ENCODE results near the gene LMNB1. TPM values are rescaled to one million over a fixed set of nuclear protein-coding genes. Genes with fewer than 3 reads are reported as not detected.
"Not testable (repeated sequence)": the region's sequence is repeated elsewhere in the genome, so short reads cannot be mapped to it uniquely, and the experiment has no call there.

LMNB1 gene
- total RNA-seq, 6 donors from 2014 or later = 11.1 to 18.5 (median 15.9) TPM

DNA sequence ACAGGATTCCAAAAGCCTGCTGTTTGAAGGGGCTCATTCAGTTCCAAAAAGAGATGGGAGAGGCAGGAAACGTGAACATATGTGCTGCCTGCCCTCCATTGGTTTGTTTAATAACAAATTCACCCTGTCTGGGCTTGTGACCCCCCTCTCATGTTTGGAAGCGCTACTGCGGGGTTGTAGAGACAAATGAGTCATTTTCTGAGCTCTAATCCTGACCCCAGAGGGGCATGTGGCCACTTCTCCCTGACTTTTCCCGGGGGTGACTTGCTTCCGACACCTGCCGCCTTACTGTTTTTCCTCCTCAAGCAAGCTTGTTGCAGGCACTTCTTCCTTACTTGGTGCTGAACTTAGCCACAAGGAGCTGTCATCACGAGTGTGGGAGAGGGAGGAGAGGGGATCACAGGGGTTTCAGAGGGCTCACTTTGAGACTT lies 75.9 kb downstream of the LMNB1 start:
- Histone ChIP-seq H3K4me3 (no peak overlapping the region), H3K36me3 (no peaks in the 10 kb centered on the region), H3K9me3 (no peaks in the 10 kb centered on the region), H3K27ac (peak overlapping the region in 1 of 4 donors; percentile 47), H3K4me1 (peaks cover 0 to 11% (median 1%) of the 10 kb centered on the region in 4 donors), H3K27me3 (no peaks in the 10 kb centered on the region)
- TF ChIP-seq POLR2A (IDR thresholded peaks at IDR 0.05) (no peak), EP300 (IDR thresholded peaks at IDR 0.05) (no peak), POLR2AphosphoS5 (IDR thresholded peaks at IDR 0.05) (no peak)
- TF ChIP-seq, protein P1, sequence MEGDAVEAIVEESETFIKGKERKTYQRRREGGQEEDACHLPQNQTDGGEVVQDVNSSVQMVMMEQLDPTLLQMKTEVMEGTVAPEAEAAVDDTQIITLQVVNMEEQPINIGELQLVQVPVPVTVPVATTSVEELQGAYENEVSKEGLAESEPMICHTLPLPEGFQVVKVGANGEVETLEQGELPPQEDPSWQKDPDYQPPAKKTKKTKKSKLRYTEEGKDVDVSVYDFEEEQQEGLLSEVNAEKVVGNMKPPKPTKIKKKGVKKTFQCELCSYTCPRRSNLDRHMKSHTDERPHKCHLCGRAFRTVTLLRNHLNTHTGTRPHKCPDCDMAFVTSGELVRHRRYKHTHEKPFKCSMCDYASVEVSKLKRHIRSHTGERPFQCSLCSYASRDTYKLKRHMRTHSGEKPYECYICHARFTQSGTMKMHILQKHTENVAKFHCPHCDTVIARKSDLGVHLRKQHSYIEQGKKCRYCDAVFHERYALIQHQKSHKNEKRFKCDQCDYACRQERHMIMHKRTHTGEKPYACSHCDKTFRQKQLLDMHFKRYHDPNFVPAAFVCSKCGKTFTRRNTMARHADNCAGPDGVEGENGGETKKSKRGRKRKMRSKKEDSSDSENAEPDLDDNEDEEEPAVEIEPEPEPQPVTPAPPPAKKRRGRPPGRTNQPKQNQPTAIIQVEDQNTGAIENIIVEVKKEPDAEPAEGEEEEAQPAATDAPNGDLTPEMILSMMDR (IDR thresholded peaks at IDR 0.05) = no peak
- DNase-seq (no peak), ATAC-seq (ENCODE audit: low FRiP score in 2 of 2) (no peak)
- WGBS, 2 donors = 65 to 76% methylated on average over 7 of the region's 7 CpGs

DNA sequence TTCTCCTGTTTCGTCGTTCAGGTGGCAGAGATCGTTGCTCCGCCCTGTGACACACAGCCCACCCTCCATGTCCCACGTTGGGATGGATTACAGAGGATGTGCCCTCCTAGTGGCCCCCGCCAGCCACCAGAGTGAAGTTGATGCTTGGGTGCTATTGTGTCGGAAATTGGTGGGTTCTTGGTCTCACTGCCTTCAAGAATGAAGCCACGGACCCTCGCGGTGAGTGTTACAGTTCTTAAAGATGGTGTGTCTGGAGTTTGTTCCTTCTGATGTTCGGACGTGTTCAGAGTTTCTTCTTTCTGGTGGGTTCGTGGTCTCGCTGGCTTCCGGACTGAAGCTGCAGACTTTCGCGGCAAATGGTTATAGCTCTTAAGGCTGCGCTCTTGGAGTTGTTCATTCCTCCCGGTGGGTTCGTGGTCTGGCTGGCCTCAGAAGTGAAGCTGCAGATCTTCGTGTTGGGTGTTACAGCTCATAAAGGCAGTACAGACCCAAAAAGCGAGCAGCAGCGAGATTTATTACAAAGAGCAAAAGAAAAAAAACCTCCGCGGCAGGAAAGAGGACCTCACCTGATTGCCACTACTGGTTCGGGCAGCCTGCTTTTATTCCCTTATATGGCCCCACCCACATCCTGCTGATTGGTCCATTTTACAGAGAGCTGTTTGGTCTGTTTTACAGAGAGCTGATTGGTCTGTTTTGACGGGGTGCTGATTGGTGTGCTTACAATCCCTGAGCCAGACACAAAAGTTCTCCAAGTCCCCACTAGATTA lies 76.8 kb downstream of the LMNB1 start:
- not testable (repeated sequence) for H3K9me3 ChIP-seq; H3K27me3 ChIP-seq; ATAC-seq (ENCODE audit: low FRiP score in 2 of 2); DNase-seq; H3K36me3 ChIP-seq; H3K4me3 ChIP-seq
- Histone ChIP-seq H3K27ac (peak overlapping the region in 2 of 4 donors; percentile 4 to 57), H3K4me1 (peaks cover 0 to 11% (median 1%) of the 10 kb centered on the region in 4 donors)
- WGBS, 2 donors = 80 to 86% methylated on average over 26 to 27 of the region's 27 CpGs
- peak in 1 of 4 donors; percentile 47 for TF ChIP-seq POLR2A (IDR thresholded peaks at IDR 0.05)

DNA sequence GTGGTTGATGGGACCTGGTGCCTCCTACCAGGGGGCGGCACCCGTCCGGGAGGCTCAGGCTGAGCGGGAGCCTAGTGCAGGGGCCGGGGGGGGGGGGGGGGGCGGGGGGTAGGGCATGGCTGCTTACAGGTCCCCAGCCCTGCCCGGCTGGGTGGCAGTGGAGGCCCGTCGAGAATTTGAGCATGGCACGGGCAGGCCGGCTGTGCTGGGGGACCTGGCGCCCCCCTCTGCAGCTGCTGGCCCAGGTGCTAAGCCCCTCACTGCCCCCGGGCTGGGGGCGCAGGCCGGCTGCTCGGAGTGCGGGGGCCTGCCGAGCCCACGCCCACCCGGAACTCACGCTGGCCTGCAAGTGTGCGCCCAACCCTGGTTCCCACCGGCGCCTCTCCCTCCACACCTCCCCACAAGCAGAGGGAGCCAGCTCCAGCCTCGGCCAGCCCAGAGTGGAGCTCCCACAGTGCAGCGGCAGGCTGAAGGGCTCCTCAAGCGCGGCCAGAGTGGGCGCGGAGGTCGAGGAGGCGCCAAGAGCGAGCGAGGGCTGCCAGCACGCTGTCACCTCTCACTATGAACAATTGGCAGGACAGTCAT lies 77.7 kb downstream of the LMNB1 start:
- Histone ChIP-seq H3K27ac (no peak overlapping the region), H3K4me3 (no peak overlapping the region), H3K9me3 (no peaks in the 10 kb centered on the region), H3K27me3 (no peaks in the 10 kb centered on the region), H3K36me3 (no peaks in the 10 kb centered on the region), H3K4me1 (peaks cover 0 to 11% (median 0%) of the 10 kb centered on the region in 4 donors)
- ATAC-seq (ENCODE audit: low FRiP score in 2 of 2) (no peak), DNase-seq (peak in 1 of 2 donors; percentile 71)
- WGBS, 2 donors = 97% methylated on average over 26 of the region's 35 CpGs; no CpG with 5 or more reads in 1 of the 2 donors
- TF ChIP-seq POLR2AphosphoS5 (IDR thresholded peaks at IDR 0.05) = no peak

DNA sequence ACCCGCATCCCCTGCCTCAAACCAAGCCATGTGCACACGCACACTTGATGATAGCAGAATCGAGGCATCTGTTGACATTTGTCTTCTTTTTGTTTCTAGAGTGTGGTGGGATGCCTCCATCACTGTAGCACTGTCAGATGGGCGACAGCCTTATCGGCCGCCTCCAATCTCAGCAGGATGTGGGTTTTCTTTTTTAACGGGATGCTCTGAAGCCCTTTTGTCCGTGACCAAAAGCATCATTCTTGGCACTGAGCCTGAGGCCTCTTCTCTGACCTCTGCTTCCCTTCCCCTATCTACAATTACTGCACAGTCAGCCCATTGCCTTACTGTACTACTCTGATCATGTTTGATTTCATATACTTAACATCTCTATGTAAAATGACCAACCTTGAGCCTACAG lies 78.3 kb downstream of the LMNB1 start:
- DNase-seq (no peak), ATAC-seq (ENCODE audit: low FRiP score in 2 of 2) (no peak)
- no peaks in the 10 kb centered on the region for H3K27me3 ChIP-seq
- WGBS, 2 donors = 53 to 54% methylated on average over 8 of the region's 8 CpGs
- TF ChIP-seq, protein P1 (IDR thresholded peaks at IDR 0.05) = no peak
- no peak for TF ChIP-seq EP300 (IDR thresholded peaks at IDR 0.05)
- TF ChIP-seq POLR2A (IDR thresholded peaks at IDR 0.05) = no peak
- TF ChIP-seq POLR2AphosphoS5 (IDR thresholded peaks at IDR 0.05) = no peak
- no peaks in the 10 kb centered on the region for H3K36me3 ChIP-seq
- H3K4me3 ChIP-seq = no peak overlapping the region
- H3K9me3 ChIP-seq = no peaks in the 10 kb centered on the region
- peaks cover 0 to 11% (median 0%) of the 10 kb centered on the region in 4 donors for H3K4me1 ChIP-seq
- H3K27ac ChIP-seq = no peak overlapping the region

DNA sequence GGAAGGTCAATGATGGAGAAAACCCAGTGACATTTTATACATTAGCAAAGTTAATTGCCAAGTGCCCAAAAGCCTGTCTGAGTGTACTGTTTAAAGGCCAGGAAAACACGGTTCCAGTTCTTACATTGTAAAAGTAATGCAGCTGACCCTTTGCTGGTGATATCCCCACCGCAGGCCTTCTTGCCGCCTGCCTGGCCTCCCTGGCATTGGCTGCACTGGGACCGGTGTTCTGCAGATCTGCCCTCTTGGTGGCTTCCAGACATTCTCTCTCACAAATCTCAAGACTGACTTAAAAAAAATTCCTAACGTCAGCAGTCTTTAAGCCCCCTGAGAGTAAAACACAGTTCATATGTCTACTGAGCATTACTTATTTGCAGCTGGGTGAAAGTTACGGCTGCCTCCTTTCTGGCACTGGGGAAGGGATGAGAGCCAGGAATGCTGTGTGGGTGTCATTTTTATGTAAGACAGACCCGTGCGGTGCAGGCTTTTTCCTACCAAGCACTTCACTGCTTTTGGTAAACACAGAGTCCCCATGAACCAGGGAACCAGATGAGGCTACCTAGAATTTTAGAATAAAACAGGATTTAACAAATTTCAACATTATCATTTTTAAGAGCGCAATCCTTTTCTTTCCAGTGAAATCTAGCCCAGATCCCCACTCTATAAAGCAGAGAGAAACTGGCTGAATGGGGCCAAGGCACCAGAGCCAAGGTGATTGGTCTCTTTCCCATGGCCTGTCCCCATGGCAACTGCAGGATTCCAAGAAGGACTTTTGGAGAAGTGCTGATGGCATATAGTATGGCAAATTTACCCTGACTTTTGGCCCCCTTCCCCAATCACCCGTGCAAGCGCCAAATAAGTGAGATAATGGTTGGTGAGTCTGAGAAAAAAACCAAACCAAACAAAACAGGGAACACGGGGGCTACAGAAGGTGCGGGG lies 80.8 kb downstream of the LMNB1 start:
- H3K27me3 ChIP-seq = no peaks in the 10 kb centered on the region
- H3K4me1 ChIP-seq = peaks cover 0 to 2% (median 0%) of the 10 kb centered on the region in 4 donors
- no peak overlapping the region for H3K4me3 ChIP-seq
- ATAC-seq (ENCODE audit: low FRiP score in 2 of 2) (peak in 1 of 2 donors; percentile 56), DNase-seq (no peak)
- H3K36me3 ChIP-seq = no peaks in the 10 kb centered on the region
- H3K27ac ChIP-seq = no peak overlapping the region
- TF ChIP-seq POLR2A (IDR thresholded peaks at IDR 0.05) (no peak), POLR2AphosphoS5 (IDR thresholded peaks at IDR 0.05) (no peak), EP300 (IDR thresholded peaks at IDR 0.05) (no peak)
- TF ChIP-seq, protein P1 (IDR thresholded peaks at IDR 0.05) = no peak
- H3K9me3 ChIP-seq = no peaks in the 10 kb centered on the region
- 83 to 88% methylated on average over 13 of the region's 13 CpGs for WGBS, 2 donors

Measured in upper lobe of left lung (tissue), 6 donors.